Liver (tissue), 3 donors: ENCODE measurements around the gene NGB.

Experiments used
- CTCF ChIP-seq: fragments of 150-350 bp; IDR thresholded peaks from 2 replicates; pipeline ENCODE4 v1.5.1; 2017; ENCODE audit warnings: improper control_type of control experiment, low read depth, low read length; ENCODE audit not compliant: missing input control
- EGR1 ChIP-seq, 2 donors: IDR thresholded peaks; 2 replicates each; pipeline ENCODE4 v1.6.1; 2016 to 2018; ENCODE audit warnings: antibody characterized with exemption in 2 of 2, low read depth in 2 of 2
- FOXA1 ChIP-seq: IDR thresholded peaks from 2 replicates; pipeline ENCODE4 v1.6.1; 2016; ENCODE audit warnings: antibody characterized with exemption
- GABPA ChIP-seq, 2 donors: IDR thresholded peaks in 1 of 2; conservative IDR thresholded peaks in 1 of 2; 2 replicates each; pipeline ENCODE4 v1.6.1; 2016; ENCODE audit warnings: antibody characterized with exemption in 2 of 2, mild to moderate bottlenecking in 1 of 2, moderate library complexity in 1 of 2
- JUND ChIP-seq, 2 donors: IDR thresholded peaks; 2 replicates each; pipeline ENCODE4 v1.6.1; 2016; ENCODE audit warnings: antibody characterized with exemption in 2 of 2
- NR2F2 ChIP-seq: IDR thresholded peaks from 2 replicates; pipeline ENCODE4 v1.6.1; 2016; ENCODE audit warnings: antibody characterized with exemption
- RAD21 ChIP-seq, 2 donors: IDR thresholded peaks; 2 replicates each; pipeline ENCODE4 v1.6.1; 2016; ENCODE audit warnings: antibody characterized with exemption in 2 of 2, mild to moderate bottlenecking in 2 of 2
- REST ChIP-seq: IDR thresholded peaks from 2 replicates; pipeline ENCODE4 v1.6.1; 2016; ENCODE audit warnings: antibody characterized with exemption, mild to moderate bottlenecking
- RXRA ChIP-seq, 2 donors: IDR thresholded peaks; 2 replicates each; pipeline ENCODE4 v1.6.1; 2017 to 2018; ENCODE audit warnings: antibody characterized with exemption in 2 of 2, mild to moderate bottlenecking in 1 of 2
- SP1 ChIP-seq: IDR thresholded peaks from 2 replicates; pipeline ENCODE4 v1.6.1; 2018; ENCODE audit warnings: antibody characterized with exemption, mild to moderate bottlenecking
- TAF1 ChIP-seq: conservative IDR thresholded peaks from 2 replicates; pipeline ENCODE4 v1.6.1; 2016; ENCODE audit warnings: antibody characterized with exemption, mild to moderate bottlenecking
- YY1 ChIP-seq: IDR thresholded peaks from 2 replicates; pipeline ENCODE4 v1.6.1; 2016; ENCODE audit warnings: antibody characterized with exemption, mild to moderate bottlenecking
- donor health status: healthy.
- donor health status: healthy.

GRCh38 chr14:77219591-77219990 lies 51.4 kb downstream of the NGB start:
- TF ChIP-seq CTCF, result no peak
- peak in 1 of 2 donors; percentile 53 for TF ChIP-seq RXRA (IDR thresholded peaks at IDR 0.05)
- no peak for TF ChIP-seq FOXA1
- TF ChIP-seq TAF1, result no peak
- no peak for TF ChIP-seq RAD21 (IDR thresholded peaks at IDR 0.05)
- TF ChIP-seq YY1, result no peak
- no peak for TF ChIP-seq SP1
- TF ChIP-seq JUND (IDR thresholded peaks at IDR 0.05), result no peak
- no peak for TF ChIP-seq NR2F2
- TF ChIP-seq GABPA (IDR thresholded peaks at IDR 0.05 in 1 of 2, conservative IDR thresholded peaks at IDR 0.05 in 1 of 2), result no peak
- no peak for TF ChIP-seq EGR1 (IDR thresholded peaks at IDR 0.05; ENCODE audit: low read depth in 2 of 2)
- TF ChIP-seq REST, result no peak
